HepG2 (cell line): ENCODE results near the gene ARID3C. TPM values are rescaled to one million over a fixed set of nuclear protein-coding genes. Genes with fewer than 3 reads are reported as not detected.

Experiments used
- ATAC-seq: fragments of 200-7000 bp; cut with Tn5 transposase; 3 replicates; pipeline ENCODE4 v1.9.1; 2020; ENCODE audit warnings: mild to moderate bottlenecking, moderate library complexity
- BruUV-seq: library from RNA; stranded (reverse); fragments of 400-500 nt; replicated peaks from 2 replicates; lab custom pipeline; 2021; lab: Mats Ljungman, UMichigan
- CTCF ChIA-PET: fragments of 300-600 bp; formaldehyde crosslinking; extraction: SDS; loops from one replicate; lab custom pipeline; 2021; ENCODE audit warnings: low total read pairs, inconsistent platforms, low intra/inter-chr PET ratio; lab: Yijun Ruan, JAX
- POLR2A ChIA-PET: fragments of 350-600 bp; sonication (Branson Sonifier 250); formaldehyde crosslinking; loops from one replicate; lab custom pipeline; 2020; ENCODE audit warnings: antibody characterized with exemption, inconsistent platforms; lab: Yijun Ruan, JAX
- DNase-seq: peaks from one replicate; pipeline ENCODE4 v3.0.0-alpha.2; 2015; ENCODE audit warnings: low spot score
- FAIRE-seq: peaks from 3 replicates; lab custom pipeline; 2011; peaks lifted over from hg19 to GRCh38; lab: Jason Lieb, UNC
- H2AFZ ChIP-seq: one replicate; pipeline ENCODE4 v1.6.1; 2011; ENCODE audit warnings: low read length, inconsistent platforms
- H3K27ac ChIP-seq: fragments of 300-600 bp; 3 replicates; pipeline ENCODE4 v1.8.0; 2011; ENCODE audit warnings: mixed run types, mild to moderate bottlenecking, mixed read lengths, low read length, inconsistent platforms; ENCODE audit not compliant: insufficient read depth; ENCODE audit errors: extremely low read length
- H3K27me3 ChIP-seq, 2 experiments: fragments of 200-600 bp in 1 of 2; 2 replicates in 1 of 2; 3 replicates in 1 of 2; pipeline versions ENCODE4 v1.6.0 to v1.8.0; 2011; ENCODE audit warnings: low read length in 2 of 2, mild to moderate bottlenecking in 2 of 2, moderate library complexity in 2 of 2, inconsistent platforms in 1 of 2; ENCODE audit not compliant: insufficient read depth in 2 of 2, control insufficient read depth in 1 of 2
- H3K36me3 ChIP-seq, 2 experiments: fragments of 200-600 bp in 1 of 2; replicated peaks in 1 of 2; 2 replicates in 1 of 2; 3 replicates in 1 of 2; pipeline versions ENCODE4 v1.5.1 to v1.8.0; 2011; ENCODE audit warnings: low read length in 2 of 2, inconsistent platforms in 1 of 2; ENCODE audit not compliant: insufficient read depth in 2 of 2, control insufficient read depth in 1 of 2
- H3K4me1 ChIP-seq: 2 replicates; pipeline ENCODE4 v1.5.1; 2012; ENCODE audit warnings: low read length, inconsistent platforms; ENCODE audit not compliant: insufficient read depth
- H3K4me2 ChIP-seq: 2 replicates; pipeline ENCODE4 v1.6.0; 2011; ENCODE audit warnings: low read depth, low read length, inconsistent platforms
- H3K4me3 ChIP-seq, 3 experiments: fragments of 200-600 bp in 1 of 3; sonication (generic), shearing (Covaris generic) in 1 of 3; replicated peaks in 1 of 3; 2 replicates each; pipeline ENCODE4 v1.5.1; 2011 to 2016; ENCODE audit warnings: low read length in 3 of 3, inconsistent platforms in 2 of 3, low read depth in 2 of 3, mild to moderate bottlenecking in 2 of 3, control low read depth in 1 of 3, mixed read lengths in 1 of 3; ENCODE audit not compliant: insufficient read depth in 1 of 3
- H3K79me2 ChIP-seq: one replicate; pipeline ENCODE4 v1.6.1; 2011; ENCODE audit warnings: low read length, inconsistent platforms; ENCODE audit not compliant: insufficient read depth
- H3K9ac ChIP-seq: 2 replicates; pipeline ENCODE4 v1.6.0; 2011; ENCODE audit warnings: mild to moderate bottlenecking, low read depth, low read length, inconsistent platforms; ENCODE audit not compliant: insufficient read depth
- H3K9me3 ChIP-seq: 2 replicates; pipeline ENCODE4 v1.5.1; 2012; ENCODE audit warnings: mild to moderate bottlenecking, low read length
- H4K20me1 ChIP-seq: 2 replicates; pipeline ENCODE4 v1.6.0; 2011; ENCODE audit warnings: inconsistent platforms, mild to moderate bottlenecking, low read length, moderate library complexity; ENCODE audit not compliant: insufficient read depth
- ATF3 ChIP-seq: sonication (generic); formaldehyde crosslinking; IDR thresholded peaks from 2 replicates; pipeline ENCODE4 v1.4.0; 2020; ENCODE audit warnings: missing genetic modification reagents
- CHD2 ChIP-seq: IDR thresholded peaks from 2 replicates; pipeline ENCODE4 v1.6.1; 2011; ENCODE audit warnings: low read depth, low read length, improper control_type of control experiment
- MAFF ChIP-seq: IDR thresholded peaks from 2 replicates; pipeline ENCODE4 v1.6.1; 2011; ENCODE audit warnings: low read depth, low read length, improper control_type of control experiment
- MAFK ChIP-seq, 2 experiments: IDR thresholded peaks in 1 of 2; conservative IDR thresholded peaks in 1 of 2; 2 replicates each; pipeline ENCODE4 v1.6.1; 2011; ENCODE audit warnings: improper control_type of control experiment in 2 of 2, low read length in 2 of 2
- PATZ1 ChIP-seq: sonication (generic); formaldehyde crosslinking; IDR thresholded peaks from 2 replicates; pipeline ENCODE4 v1.4.0; 2020; ENCODE audit warnings: missing genetic modification reagents
- PTBP1 ChIP-seq: fragments of 200-400 bp; formaldehyde crosslinking; IDR thresholded peaks from 2 replicates; pipeline ENCODE4 v1.6.1; 2018; ENCODE audit warnings: low read length, low read depth; ENCODE audit not compliant: poor library complexity, severe bottlenecking
- THYN1 ChIP-seq: sonication (generic); formaldehyde crosslinking; IDR thresholded peaks from 2 replicates; pipeline ENCODE4 v1.8.1; 2023; ENCODE audit warnings: low read depth, mild to moderate bottlenecking, moderate library complexity, missing genetic modification reagents, borderline replicate concordance
- ZNF138 ChIP-seq: sonication (generic); formaldehyde crosslinking; IDR thresholded peaks from 2 replicates; pipeline ENCODE4 v1.5.0; 2020; ENCODE audit warnings: mild to moderate bottlenecking, low read depth, missing genetic modification reagents
- WGBS: methylation state at CpG from one replicate; pipeline ENCODE4 v1.1.6; 2017; ENCODE audit warnings: low lambda C conversion rate; 5-methylcytosine and 5-hydroxymethylcytosine counted together
- in situ Hi-C: cut with HindIII; loops from 2 replicates; pipeline ENCODE4 v1.10.0; 2017; ENCODE audit warnings: low pct_unique_long_range_greater_than_20kb; ENCODE audit not compliant: extremely low pct_ligation_motif_present
- intact Hi-C: fragments of 100-400 bp; cut with micrococcal nuclease; formaldehyde crosslinking; loops from one replicate; pipeline ENCODE4 v1.10.0; 2022; ENCODE audit not compliant: unreplicated experiment
- polyA plus RNA-seq, 8 experiments: library from polyadenylated mRNA; depleted of rRNA in 3 of 8; stranded (reverse) in 7 of 8; unstranded in 1 of 8; fragments of >200 nt; fragmentation: Illumina TruSeq in 4 of 8; extraction: Trizol in 4 of 8; gene quantifications; 2 replicates each; pipeline versions ENCODE4 v1.2.1 to v1.2.3, GENCODE V29; 2011 to 2016; ENCODE audit warnings: low read depth in 4 of 8, missing spikeins in 1 of 8, mixed read lengths in 1 of 8; ENCODE audit not compliant: insufficient read depth in 1 of 8
- total RNA-seq, 5 experiments: library from RNA; depleted of rRNA; stranded (reverse); fragments of >200 nt; fragmentation: Illumina TruSeq; extraction: Trizol; gene quantifications; 2 replicates each; pipeline ENCODE4 v1.2.3, GENCODE V29; 2016; ENCODE audit warnings: low read depth in 1 of 5

ARID3C gene
- total and polyA plus RNA-seq, 2 of the 13 experiments (the other 11 are each of a cell fraction or from before 2014, with no cell fraction given): not detected

- H3K9me3 ChIP-seq: no peaks in the 10 kb centered on the region
- no peaks in the 10 kb centered on the region for H3K27me3 ChIP-seq
- no peak overlapping the region for H3K4me2 ChIP-seq
- no peak for ATAC-seq
- no peak overlapping the region for H3K4me3 ChIP-seq
- no peak for FAIRE-seq
- ChIA-PET CTCF (no interaction called here), POLR2A (no interaction called here)
- no peaks in the 10 kb centered on the region for H3K79me2 ChIP-seq
- H3K27ac ChIP-seq: no peak overlapping the region
- intact Hi-C loops: no loop called here
- no peak overlapping the region for H2AFZ ChIP-seq
- no TSS peak for BruUV-seq
- TF ChIP-seq CHD2: no peak
- peak; percentile 68 for TF ChIP-seq MAFF
- peak; percentile 78 to 86 for TF ChIP-seq MAFK (conservative IDR thresholded peaks at IDR 0.05 in 1 of 2, IDR thresholded peaks at IDR 0.05 in 1 of 2; ENCODE audit: low read length in 2 of 2)
- no peak for TF ChIP-seq PTBP1
- no peak for TF ChIP-seq ATF3
- TF ChIP-seq ZNF138 (CRISPR knock-in tag): no peak
- no peak for TF ChIP-seq THYN1
- no peak for TF ChIP-seq PATZ1 (CRISPR knock-in tag)
- no peak overlapping the region for H3K9ac ChIP-seq
- 61% methylated on average over 5 of the region's 5 CpGs for WGBS
- H3K36me3 ChIP-seq: no peaks in the 10 kb centered on the region
- no peaks in the 10 kb centered on the region for H4K20me1 ChIP-seq
- H3K4me1 ChIP-seq: peaks cover 10% of the 10 kb centered on the region
- no peak for DNase-seq
- in situ Hi-C loops: no loop called here
Measured at GRCh38 chr9:34669809-34670562, 41.1 kb upstream of the ARID3C start.
